Measurements from ENCODE around the gene STK4.
"Not testable (repeated sequence)": the region's sequence is repeated elsewhere in the genome, so short reads cannot be mapped to it uniquely, and the experiment has no call there.

Gene STK4

DNA sequence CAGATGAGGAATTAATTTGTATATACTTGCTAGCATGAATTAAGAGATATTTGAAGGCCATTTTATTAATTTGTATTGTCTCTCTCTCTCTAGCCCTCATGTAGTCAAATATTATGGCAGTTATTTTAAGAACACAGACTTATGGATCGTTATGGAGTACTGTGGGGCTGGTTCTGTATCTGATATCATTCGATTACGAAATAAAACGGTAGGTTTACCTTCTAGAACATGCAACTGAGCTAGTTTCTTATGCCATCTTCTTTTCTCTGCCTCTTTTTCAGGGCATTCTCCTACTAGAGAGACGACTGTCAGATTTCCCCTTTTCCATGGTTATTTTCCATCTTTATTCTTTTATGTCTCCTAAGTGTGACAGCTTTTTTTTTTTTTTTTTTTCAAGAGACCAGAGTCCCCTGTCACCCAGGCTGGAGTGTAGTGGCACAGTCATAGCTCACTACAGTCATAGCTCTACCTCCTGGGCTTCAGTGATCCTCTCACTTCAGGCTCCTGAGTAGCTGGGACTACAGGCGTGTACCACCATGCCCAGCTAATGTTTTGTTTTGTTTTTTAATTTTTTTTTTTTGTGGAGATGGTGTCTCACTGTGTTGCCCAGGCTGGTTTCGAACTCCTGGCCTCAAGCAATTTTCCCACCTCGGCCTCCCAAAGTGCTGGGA is 15.6 kb downstream of the STK4 start:
- in situ Hi-C loops (cut with HindIII; ENCODE audit: low sequenced_read_pairs), result no loop called here

GRCh38 chr20:44983093-44983674 is 16.9 kb downstream of the STK4 start:
- in situ Hi-C loops (cut with HindIII; ENCODE audit: low sequenced_read_pairs), result no loop called here

GRCh38 chr20:44988631-44989171 is 22.4 kb downstream of the STK4 start:
- in situ Hi-C loops (cut with HindIII; ENCODE audit: low sequenced_read_pairs), result no loop called here

- in situ Hi-C loops (cut with HindIII; ENCODE audit: low sequenced_read_pairs), result no loop called here
Measured at GRCh38 chr20:44990425-44990824, 24.1 kb downstream of the STK4 start.

DNA sequence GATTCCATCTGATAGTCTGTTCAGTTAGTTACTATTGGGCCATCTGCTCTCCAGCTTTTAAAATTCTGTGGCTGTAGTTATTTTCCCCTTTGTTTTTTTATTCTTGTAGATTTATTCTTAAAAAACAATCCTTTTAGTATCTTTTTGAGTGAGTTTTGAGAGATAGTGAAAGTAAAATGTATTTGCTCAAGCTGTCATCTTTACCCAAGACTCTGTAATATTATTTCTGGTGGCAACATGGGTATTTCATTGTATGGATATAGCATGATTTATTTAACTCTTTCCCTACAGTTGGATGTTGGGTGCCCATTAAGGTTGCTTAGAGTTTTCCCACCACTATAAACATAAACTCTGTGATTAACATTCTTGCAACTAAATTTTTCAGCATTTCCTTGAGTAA is 24.6 kb downstream of the STK4 start:
- in situ Hi-C loops (cut with HindIII; ENCODE audit: low sequenced_read_pairs), result no loop called here

DNA sequence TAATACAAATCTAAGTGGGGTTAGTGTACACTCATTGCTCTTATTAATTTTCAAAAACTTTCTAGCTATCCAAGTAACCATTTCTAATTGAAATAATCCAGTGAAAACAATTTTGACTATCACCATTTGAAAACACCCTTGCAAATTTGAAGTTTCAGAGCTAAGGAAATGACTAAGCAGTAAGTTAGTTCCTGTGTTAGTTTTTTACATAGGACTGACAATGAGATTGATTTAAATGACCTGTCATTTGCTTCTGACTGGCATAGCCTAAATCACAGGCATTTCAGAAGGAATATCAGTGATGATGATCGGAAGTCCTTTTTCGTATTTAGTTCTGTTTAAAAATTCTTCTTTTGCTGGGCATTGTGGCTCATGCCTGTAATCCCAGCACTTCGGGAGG is 27.0 kb downstream of the STK4 start:
- in situ Hi-C loops (cut with HindIII; ENCODE audit: low sequenced_read_pairs), result no loop called here

- in situ Hi-C loops (cut with HindIII; ENCODE audit: low sequenced_read_pairs), result no loop called here
Measured at GRCh38 chr20:44997171-44997570, 30.9 kb downstream of the STK4 start.

- in situ Hi-C loops (cut with HindIII; ENCODE audit: low sequenced_read_pairs), result no loop called here
Measured at GRCh38 chr20:44997668-44998067, 31.4 kb downstream of the STK4 start.

GRCh38 chr20:45008521-45009049 is 42.3 kb downstream of the STK4 start:
- in situ Hi-C loops (cut with HindIII; ENCODE audit: low sequenced_read_pairs), result no loop called here

DNA sequence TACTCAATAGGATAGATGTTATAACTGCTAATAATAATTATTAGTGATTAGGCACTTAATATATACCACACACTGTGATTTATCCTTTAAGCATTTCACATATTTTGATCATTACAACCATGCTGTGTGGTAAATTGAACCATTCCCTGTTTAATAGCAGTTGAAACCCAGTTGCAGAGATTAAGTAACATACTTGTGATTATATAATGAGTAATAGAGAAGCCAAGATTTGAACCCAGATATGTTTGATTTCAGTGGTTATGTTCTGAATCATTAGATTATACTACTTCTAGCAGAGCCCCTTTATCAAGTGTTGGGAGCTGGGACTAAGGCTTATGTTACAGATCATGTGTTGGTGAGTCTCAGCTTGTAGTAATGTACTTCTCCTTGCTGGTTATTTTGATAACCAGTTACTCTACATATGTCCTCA is 44.1 kb downstream of the STK4 start:
- in situ Hi-C loops (cut with HindIII; ENCODE audit: low sequenced_read_pairs), result no loop called here

- in situ Hi-C loops (cut with HindIII; ENCODE audit: low sequenced_read_pairs), result no loop called here
Measured at GRCh38 chr20:45011108-45011526, 44.8 kb downstream of the STK4 start.

GRCh38 chr20:45012682-45013302 is 46.5 kb downstream of the STK4 start:
- in situ Hi-C loops (cut with HindIII; ENCODE audit: low sequenced_read_pairs), result no loop called here

DNA sequence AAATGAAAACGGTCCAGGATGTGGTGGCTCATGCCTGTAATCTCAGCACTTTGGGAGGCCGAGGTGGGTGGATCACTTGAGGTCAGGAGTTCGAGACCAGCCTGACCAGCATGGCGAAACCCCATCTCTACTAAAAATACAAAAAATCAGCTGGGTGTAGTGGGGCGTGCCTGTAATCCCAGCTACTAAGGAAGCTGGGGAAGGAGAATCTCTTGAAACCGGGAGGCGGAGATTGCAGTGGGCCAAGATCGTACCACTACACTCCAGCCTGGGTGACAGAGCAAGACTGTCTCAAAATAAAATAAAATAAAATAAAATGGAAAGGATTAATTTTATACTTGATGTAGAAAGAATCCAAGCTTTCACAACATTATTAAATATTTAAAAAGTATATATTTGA is 47.8 kb downstream of the STK4 start:
- in situ Hi-C loops (cut with HindIII; ENCODE audit: low sequenced_read_pairs), result not testable (repeated sequence)

DNA sequence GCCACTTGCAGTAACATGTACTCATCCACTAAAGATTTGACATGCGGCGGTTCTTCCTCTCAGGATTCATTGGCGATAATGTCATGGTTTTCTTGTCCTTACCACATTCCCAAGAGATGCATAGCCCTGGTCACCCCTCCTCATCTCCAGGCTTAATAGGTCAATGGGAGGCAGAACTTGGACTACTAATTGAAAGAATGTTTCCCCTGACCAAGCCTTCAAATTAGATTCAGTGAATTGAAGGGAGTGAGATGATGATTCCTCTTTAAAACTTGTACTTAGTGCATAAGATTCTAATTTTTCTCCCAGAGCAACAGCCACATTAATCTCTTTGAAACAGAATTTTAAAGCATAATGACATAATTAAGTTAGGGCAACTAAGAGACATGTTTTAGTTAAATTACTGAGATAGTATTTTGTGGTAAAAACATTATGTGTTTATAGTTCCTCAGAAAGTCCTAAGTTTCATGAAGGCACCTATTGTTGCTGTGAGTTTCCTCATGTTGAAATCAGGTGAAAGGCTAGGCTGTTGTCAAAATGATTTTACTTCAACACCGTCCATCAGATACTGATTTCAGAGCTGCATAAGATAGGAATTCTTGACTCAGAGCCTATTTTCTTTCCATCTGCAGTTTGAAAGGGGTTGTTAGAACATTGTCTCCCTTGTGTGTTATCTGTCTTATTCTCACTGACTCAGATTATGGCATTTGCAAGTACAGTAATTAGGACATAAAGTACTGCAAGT is 48.5 kb downstream of the STK4 start:
- in situ Hi-C loops (cut with HindIII; ENCODE audit: low sequenced_read_pairs), result no loop called here

GRCh38 chr20:45016089-45016671 is 49.9 kb downstream of the STK4 start:
- in situ Hi-C loops (cut with HindIII; ENCODE audit: low sequenced_read_pairs), result no loop called here

GRCh38 chr20:45017281-45017680 is 51.0 kb downstream of the STK4 start:
- in situ Hi-C loops (cut with HindIII; ENCODE audit: low sequenced_read_pairs), result no loop called here

- in situ Hi-C loops (cut with HindIII; ENCODE audit: low sequenced_read_pairs), result no loop called here
Measured at GRCh38 chr20:45017857-45018256, 51.5 kb downstream of the STK4 start.

DNA sequence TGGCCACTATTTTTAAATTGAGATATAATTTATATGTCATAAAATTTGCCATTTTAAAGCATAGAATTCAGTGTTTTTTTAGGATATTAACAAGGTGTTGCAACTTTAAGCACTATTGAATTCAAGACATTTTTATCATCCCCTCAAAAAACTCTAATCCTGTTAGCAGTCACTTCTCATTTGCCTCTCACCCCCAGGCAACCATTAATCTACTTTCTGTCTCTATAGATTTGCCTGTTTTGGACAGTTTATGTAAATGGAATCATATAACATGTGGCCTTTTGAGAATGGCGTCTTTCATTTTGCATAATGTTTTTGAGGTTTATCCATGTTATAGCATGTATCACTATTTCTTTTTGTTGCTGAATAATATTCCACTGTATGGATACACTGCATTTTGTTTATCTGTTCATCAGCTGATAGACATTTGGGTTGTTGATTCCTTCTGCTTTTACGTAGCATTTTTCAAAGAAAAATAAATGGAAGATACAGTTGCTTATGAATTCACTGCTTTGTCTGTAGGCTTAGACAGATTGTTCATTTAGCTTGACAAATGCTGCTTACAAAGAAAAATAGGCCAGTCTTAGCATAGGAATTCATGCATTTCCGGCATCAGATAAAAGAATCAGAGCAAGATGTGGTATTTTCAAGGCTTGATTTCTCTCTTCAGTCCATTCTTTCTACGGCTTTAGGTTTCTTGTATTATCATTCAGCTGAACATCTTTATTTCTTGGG is 52.9 kb downstream of the STK4 start:
- in situ Hi-C loops (cut with HindIII; ENCODE audit: low sequenced_read_pairs), result no loop called here

- in situ Hi-C loops (cut with HindIII; ENCODE audit: low sequenced_read_pairs), result no loop called here
Measured at GRCh38 chr20:45019762-45020123, 53.4 kb downstream of the STK4 start.

- in situ Hi-C loops (cut with HindIII; ENCODE audit: low sequenced_read_pairs), result no loop called here
Measured at GRCh38 chr20:45020236-45020886, 54.0 kb downstream of the STK4 start.

Measured in endothelial cell of hepatic sinusoid (primary cell).